Cardiac fibroblast (primary cell): ENCODE measurements around the gene FBN1.

Experiments
- DNase-seq, 2 donors: peaks; one replicate each; pipeline versions ENCODE4 v3.0.0 to v3.0.0-alpha.2; 2010; ENCODE audit warnings: low read depth in 2 of 2
- H3K4me3 ChIP-seq, 2 donors: replicated peaks in 1 of 2; 1 replicate in 1 of 2; 2 replicates in 1 of 2; pipeline ENCODE4 v1.5.1; 2011; ENCODE audit warnings: low read depth in 2 of 2, low read length in 2 of 2, mild to moderate bottlenecking in 2 of 2, moderate library complexity in 1 of 2
- CTCF ChIP-seq: IDR thresholded peaks from one replicate; pipeline ENCODE4 v1.5.1; 2011; ENCODE audit warnings: low read depth, mild to moderate bottlenecking, low read length, inconsistent platforms

Gene FBN1

GRCh38 chr15:48645558-48646330, at the start of gene FBN1:
TSS of gene FBN1 (minus strand) at chr15:48645709. CDS start at chr15:48644769, 940 bp downstream.
- peak; percentile 95 to 96 for DNase-seq
- TF ChIP-seq CTCF: no peak
- peak within 1 kb of the TSS; percentile 84 to 88 for H3K4me3 ChIP-seq

- TF ChIP-seq CTCF: no peak
- peak; percentile 28 to 76 for DNase-seq
These were observed 48.0 kb upstream of the FBN1 start for GRCh38 chr15:48693484-48693883.

GRCh38 chr15:48688493-48688892, 43.0 kb upstream of the FBN1 start:
- no peak for TF ChIP-seq CTCF
- no peak for DNase-seq
- no peak overlapping the region for H3K4me3 ChIP-seq

More at GRCh38 chr15:48693484-48693883, 48.0 kb upstream of the FBN1 start:
- H3K4me3 ChIP-seq: no peak overlapping the region

- DNase-seq: no peak
- no peak for TF ChIP-seq CTCF
- no peak overlapping the region for H3K4me3 ChIP-seq
These were observed 38.7 kb upstream of the FBN1 start for GRCh38 chr15:48683991-48684765.

GRCh38 chr15:48682942-48683651, 37.6 kb upstream of the FBN1 start:
- no peak for TF ChIP-seq CTCF
- no peak overlapping the region for H3K4me3 ChIP-seq
- DNase-seq: peak; percentile 91 to 95

GRCh38 chr15:48681353-48681752, 35.8 kb upstream of the FBN1 start:
- no peak overlapping the region for H3K4me3 ChIP-seq
- DNase-seq: peak; percentile 71 to 84
- no peak for TF ChIP-seq CTCF
